VCaP (cell line): Measurements from ENCODE around the gene LMTK3.

Source experiments
- H3K27ac ChIP-seq: fragments of 450-650 bp; 2 replicates; pipeline ENCODE4 v1.5.1; 2017
- TF ChIP-seq, protein P1 (sequence below): fragments of 450-650 bp; conservative IDR thresholded peaks from 2 replicates; pipeline ENCODE4 v1.5.1; 2017; ENCODE audit warnings: mild to moderate bottlenecking, moderate library complexity

LMTK3 gene

GRCh38 chr19:48450441-48450840 is 61.2 kb downstream of the LMTK3 start:
- H3K27ac ChIP-seq: no peak overlapping the region
- TF ChIP-seq, protein P1, sequence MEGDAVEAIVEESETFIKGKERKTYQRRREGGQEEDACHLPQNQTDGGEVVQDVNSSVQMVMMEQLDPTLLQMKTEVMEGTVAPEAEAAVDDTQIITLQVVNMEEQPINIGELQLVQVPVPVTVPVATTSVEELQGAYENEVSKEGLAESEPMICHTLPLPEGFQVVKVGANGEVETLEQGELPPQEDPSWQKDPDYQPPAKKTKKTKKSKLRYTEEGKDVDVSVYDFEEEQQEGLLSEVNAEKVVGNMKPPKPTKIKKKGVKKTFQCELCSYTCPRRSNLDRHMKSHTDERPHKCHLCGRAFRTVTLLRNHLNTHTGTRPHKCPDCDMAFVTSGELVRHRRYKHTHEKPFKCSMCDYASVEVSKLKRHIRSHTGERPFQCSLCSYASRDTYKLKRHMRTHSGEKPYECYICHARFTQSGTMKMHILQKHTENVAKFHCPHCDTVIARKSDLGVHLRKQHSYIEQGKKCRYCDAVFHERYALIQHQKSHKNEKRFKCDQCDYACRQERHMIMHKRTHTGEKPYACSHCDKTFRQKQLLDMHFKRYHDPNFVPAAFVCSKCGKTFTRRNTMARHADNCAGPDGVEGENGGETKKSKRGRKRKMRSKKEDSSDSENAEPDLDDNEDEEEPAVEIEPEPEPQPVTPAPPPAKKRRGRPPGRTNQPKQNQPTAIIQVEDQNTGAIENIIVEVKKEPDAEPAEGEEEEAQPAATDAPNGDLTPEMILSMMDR: no peak

DNA sequence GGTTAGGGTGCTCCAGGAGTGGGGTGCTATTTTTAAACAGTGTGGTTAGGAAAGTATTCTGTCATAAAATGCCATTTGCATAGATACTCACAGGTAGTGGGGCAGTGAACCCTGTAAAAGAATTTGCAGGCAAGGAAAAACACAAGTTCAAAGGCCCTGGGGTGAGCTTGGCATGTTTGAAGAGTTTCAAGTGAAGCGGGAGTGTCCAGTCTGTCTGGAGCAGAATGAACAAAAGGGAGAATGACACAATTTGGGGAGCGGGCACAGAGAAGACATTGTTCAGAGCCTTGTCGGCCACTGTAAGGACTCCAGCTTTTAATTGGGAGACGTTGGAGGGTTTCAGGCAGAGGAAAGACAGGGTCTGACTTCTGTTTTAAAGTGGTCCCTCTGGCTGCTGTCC is 63.1 kb downstream of the LMTK3 start:
- no peak overlapping the region for H3K27ac ChIP-seq
- TF ChIP-seq, protein P1: no peak

- H3K27ac ChIP-seq: peak overlapping the region; percentile 92
- TF ChIP-seq, protein P1: no peak
Measured at GRCh38 chr19:48446579-48446978, 65.1 kb downstream of the LMTK3 start.

DNA sequence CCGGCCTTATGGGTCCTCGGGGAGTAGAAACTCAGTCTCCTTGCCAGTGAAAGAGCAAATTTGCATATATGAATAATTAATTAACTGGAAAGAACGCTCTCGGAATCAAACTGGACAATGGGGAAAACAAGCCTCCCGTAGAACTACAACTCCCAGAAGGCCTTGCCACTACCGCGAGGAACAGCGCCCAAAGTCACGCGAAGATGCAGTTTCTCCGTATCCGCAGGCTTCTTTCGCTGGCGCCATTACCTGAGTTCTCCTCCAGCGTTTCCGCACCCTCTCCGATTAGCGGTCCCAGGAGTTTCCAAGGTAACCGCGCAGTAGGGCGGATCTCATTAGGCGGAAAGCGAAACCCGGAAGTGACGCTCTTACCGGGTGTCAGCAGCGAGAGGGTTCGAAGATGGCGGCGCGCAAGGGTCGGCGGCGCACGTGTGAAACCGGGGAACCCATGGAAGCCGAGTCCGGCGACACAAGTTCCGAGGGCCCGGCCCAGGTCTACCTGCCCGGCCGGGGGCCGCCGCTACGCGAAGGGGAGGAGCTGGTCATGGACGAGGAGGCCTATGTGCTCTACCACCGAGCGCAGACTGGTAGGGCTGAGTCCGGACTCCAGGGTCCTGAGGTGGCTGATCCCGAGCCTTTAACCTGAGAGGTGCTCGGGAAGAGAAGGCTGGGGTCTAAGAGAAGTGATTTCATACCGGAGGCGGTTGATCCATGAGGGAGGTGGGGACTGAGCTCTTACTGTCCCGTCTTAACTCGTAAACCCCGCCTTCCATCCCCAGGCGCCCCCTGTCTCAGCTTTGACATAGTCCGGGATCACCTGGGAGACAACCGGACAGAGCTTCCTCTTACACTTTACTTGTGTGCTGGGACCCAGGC is 65.8 kb downstream of the LMTK3 start, which contains the start of gene GRWD1:
Gene GRWD1, plus strand, starts transcription at position 378 of the 876 bp plus-strand sequence. Its CDS starts 23 bp downstream, at position 401.
- TF ChIP-seq, protein P1: peak; percentile 63
- peak within 1 kb of the TSS; percentile 92 for H3K27ac ChIP-seq

- TF ChIP-seq, protein P1: peak; percentile 84
- H3K27ac ChIP-seq: peak overlapping the region; percentile 92
Measured at GRCh38 chr19:48445256-48445605, 66.4 kb downstream of the LMTK3 start.

DNA sequence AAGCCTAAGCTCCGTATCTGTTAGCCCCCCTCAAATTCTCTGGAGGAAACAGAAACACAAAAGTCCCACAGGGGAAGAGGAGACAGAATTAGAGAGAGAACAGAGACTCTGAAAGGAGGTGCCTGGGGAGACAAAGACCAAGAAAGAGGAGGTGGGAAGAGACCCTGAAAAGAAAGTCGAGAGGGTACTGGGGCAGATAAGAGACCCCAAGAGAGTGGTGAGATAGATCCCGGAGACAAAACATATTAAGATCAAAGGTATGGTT is 66.8 kb downstream of the LMTK3 start:
- peak overlapping the region; percentile 92 for H3K27ac ChIP-seq
- TF ChIP-seq, protein P1: no peak

DNA sequence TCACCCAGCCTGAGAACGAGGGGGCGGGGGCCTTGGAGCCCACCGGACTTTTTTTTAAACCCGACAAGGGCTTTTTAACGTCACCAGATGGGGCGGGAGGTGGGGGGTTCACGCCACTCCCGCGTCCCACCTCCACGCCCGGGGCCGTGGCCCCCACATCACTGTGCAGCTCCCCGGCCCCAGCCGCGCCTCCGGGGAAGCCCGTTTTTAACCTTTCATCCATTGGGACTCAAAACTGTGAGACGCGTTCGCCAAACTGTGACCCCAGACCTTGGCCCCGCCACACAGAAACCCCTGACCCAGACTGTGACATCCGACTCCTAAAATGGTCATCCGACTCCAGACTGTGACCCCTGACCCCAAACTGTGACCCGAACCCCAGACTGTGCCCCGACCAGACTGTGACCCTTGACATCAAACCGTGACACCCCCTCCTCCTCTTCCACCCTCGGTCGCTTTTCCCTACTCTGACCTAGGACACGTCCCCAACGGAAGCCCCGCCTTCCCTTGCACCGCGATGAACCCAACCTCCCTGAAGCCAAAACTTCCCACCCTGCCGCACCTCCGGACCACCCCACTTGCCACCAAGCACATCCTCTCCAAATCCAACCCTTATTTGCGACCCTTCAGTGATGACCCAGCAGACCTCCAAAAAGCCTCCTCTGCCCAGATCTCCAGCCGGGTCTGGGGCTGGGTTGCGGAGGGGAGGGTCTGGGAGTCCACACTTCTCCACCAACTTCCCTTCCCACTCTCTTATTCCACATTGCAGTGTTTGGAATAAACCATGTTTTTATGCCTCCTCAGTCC is 67.3 kb downstream of the LMTK3 start:
- TF ChIP-seq, protein P1: no peak
- peak overlapping the region; percentile 92 for H3K27ac ChIP-seq
